Endothelial cell of umbilical vein (primary cell): ENCODE results near the gene ENPP5. TPM values are rescaled to one million over a fixed set of nuclear protein-coding genes. Genes with fewer than 3 reads are reported as not detected.

ENCODE experiments used
- BruUV-seq: library from RNA; stranded (reverse); fragments of 400-500 nt; replicated peaks from 2 replicates; lab custom pipeline; 2021; lab: Mats Ljungman, UMichigan
- CTCF ChIA-PET: fragments of 300-600, 350-600 bp; sonication (Branson Sonifier 250); formaldehyde crosslinking; loops from one replicate; lab custom pipeline; 2021; ENCODE audit warnings: antibody characterized with exemption, inconsistent platforms; lab: Charles Lee
- POLR2A ChIA-PET: fragments of 300-600, 350-600 bp; sonication (Branson Sonifier 250); formaldehyde crosslinking; loops from one replicate; lab custom pipeline; 2021; ENCODE audit warnings: antibody characterized with exemption, inconsistent platforms; lab: Charles Lee
- DNase-seq: peaks from one replicate; pipeline ENCODE4 v3.0.0-alpha.2; 2011; ENCODE audit warnings: low read depth, low spot score
- FAIRE-seq: peaks from 2 replicates; lab custom pipeline; 2011; peaks lifted over from hg19 to GRCh38; lab: Jason Lieb, UNC
- H2AFZ ChIP-seq: 2 replicates; pipeline ENCODE4 v1.6.0; 2012; ENCODE audit warnings: low read depth, low read length, control low read depth, inconsistent platforms
- H3K27ac ChIP-seq: 2 replicates; pipeline ENCODE4 v1.5.1; 2011; ENCODE audit warnings: low read depth, mild to moderate bottlenecking, control low read depth, low read length, moderate library complexity; ENCODE audit not compliant: insufficient read depth
- H3K27me3 ChIP-seq, 2 experiments: 2 replicates each; pipeline versions ENCODE4 v1.6.0 to v1.6.1; 2011; ENCODE audit warnings: low read length in 2 of 2, mixed read lengths in 1 of 2; ENCODE audit not compliant: control insufficient read depth in 2 of 2, insufficient read depth in 2 of 2
- H3K36me3 ChIP-seq, 2 experiments: 2 replicates in 1 of 2; 3 replicates in 1 of 2; pipeline ENCODE4 v1.5.1; 2011; ENCODE audit warnings: low read length in 2 of 2, mild to moderate bottlenecking in 1 of 2, moderate library complexity in 1 of 2; ENCODE audit not compliant: control insufficient read depth in 2 of 2, insufficient read depth in 2 of 2; ENCODE audit errors: extremely low read depth in 1 of 2
- H3K4me1 ChIP-seq: 3 replicates; pipeline ENCODE4 v1.5.1; 2011; ENCODE audit warnings: mild to moderate bottlenecking, low read length; ENCODE audit not compliant: control insufficient read depth, insufficient read depth; ENCODE audit errors: extremely low read depth
- H3K4me2 ChIP-seq: 2 replicates; pipeline ENCODE4 v1.6.1; 2011; ENCODE audit warnings: low read length, control low read depth, mixed read lengths; ENCODE audit not compliant: insufficient read depth
- H3K4me3 ChIP-seq, 3 experiments: fragments of 200-600 bp in 1 of 3; sonication (generic), shearing (Covaris generic) in 1 of 3; replicated peaks in 1 of 3; 2 replicates each; pipeline ENCODE4 v1.5.1; 2011 to 2016; ENCODE audit warnings: control low read depth in 3 of 3, low read length in 3 of 3, mild to moderate bottlenecking in 2 of 3, inconsistent platforms in 1 of 3, low read depth in 1 of 3, moderate library complexity in 1 of 3; ENCODE audit not compliant: insufficient read depth in 1 of 3
- H3K79me2 ChIP-seq: 2 replicates; pipeline ENCODE4 v1.6.0; 2012; ENCODE audit warnings: low read length, inconsistent platforms; ENCODE audit not compliant: control insufficient read depth, insufficient read depth
- H3K9ac ChIP-seq: replicated peaks from 2 replicates; pipeline ENCODE3; 2011; ENCODE audit warnings: low read length, control low read depth; ENCODE audit not compliant: insufficient read depth; ENCODE audit errors: extremely low read depth
- H3K9me1 ChIP-seq: replicated peaks from 3 replicates; pipeline ENCODE4 v1.6.0; 2011; ENCODE audit warnings: mild to moderate bottlenecking, low read length; ENCODE audit not compliant: control insufficient read depth, insufficient read depth; ENCODE audit errors: extremely low read depth
- H3K9me3 ChIP-seq: replicated peaks from 2 replicates; pipeline ENCODE4 v1.5.1; 2012; ENCODE audit warnings: low read length, inconsistent platforms; ENCODE audit not compliant: control insufficient read depth, insufficient read depth
- H4K20me1 ChIP-seq: replicated peaks from 2 replicates; pipeline ENCODE3; 2011; ENCODE audit warnings: mild to moderate bottlenecking, low read length; ENCODE audit not compliant: control insufficient read depth, insufficient read depth; ENCODE audit errors: extremely low read depth
- EZH2 ChIP-seq: IDR thresholded peaks from 2 replicates; pipeline ENCODE4 v1.6.1; 2012; ENCODE audit warnings: borderline replicate concordance, low read depth, mild to moderate bottlenecking, moderate library complexity, low read length, inconsistent platforms; ENCODE audit not compliant: severe bottlenecking
- FOS ChIP-seq: IDR thresholded peaks from 2 replicates; pipeline ENCODE4 v1.6.1; 2011; ENCODE audit warnings: mild to moderate bottlenecking, low read length, moderate library complexity, borderline replicate concordance; ENCODE audit not compliant: insufficient read depth
- GATA2 ChIP-seq: IDR thresholded peaks from 2 replicates; pipeline ENCODE4 v1.7.0; 2011; ENCODE audit warnings: low read depth, mild to moderate bottlenecking, moderate library complexity, mixed read lengths, low read length; ENCODE audit not compliant: insufficient read length, insufficient read depth
- JUN ChIP-seq: IDR thresholded peaks from 2 replicates; pipeline ENCODE4 v1.6.1; 2011; ENCODE audit warnings: borderline replicate concordance, low read depth; ENCODE audit not compliant: insufficient read length, insufficient read depth
- MYC ChIP-seq: IDR thresholded peaks from one replicate; pipeline ENCODE4 v1.6.1; 2011; ENCODE audit warnings: mild to moderate bottlenecking, low read depth, low read length
- POLR2A ChIP-seq: IDR thresholded peaks from 2 replicates; pipeline ENCODE4 v1.6.1; 2012; ENCODE audit warnings: low read depth, mild to moderate bottlenecking, control low read depth, low read length
- POLR2AphosphoS5 ChIP-seq: IDR thresholded peaks from 2 replicates; pipeline ENCODE4 v1.6.1; 2012; ENCODE audit warnings: low read depth, mild to moderate bottlenecking, control low read depth, low read length, moderate library complexity; ENCODE audit not compliant: insufficient read depth
- dilution Hi-C: fragments of 300-500 bp; cut with MboI; formaldehyde crosslinking; loops from one replicate; pipeline ENCODE4 v1.15.0; 2019; ENCODE audit warnings: low sequenced_read_pairs; ENCODE audit not compliant: extremely low pct_ligation_motif_present
- intact Hi-C: fragments of 100-400 bp; cut with micrococcal nuclease; formaldehyde crosslinking; loops from one replicate; pipeline ENCODE4 v1.10.0; 2022
- polyA plus RNA-seq, 4 experiments: library from polyadenylated mRNA; depleted of rRNA in 3 of 4; stranded (reverse) in 3 of 4; unstranded in 1 of 4; fragments of >200 nt; gene quantifications; 2 replicates each; pipeline versions ENCODE4 v1.2.1 to v1.2.3, GENCODE V29; 2011 to 2012; ENCODE audit warnings: missing spikeins in 1 of 4
- total RNA-seq: library from RNA; stranded (reverse); gene quantifications from 2 replicates; pipeline ENCODE4 v1.2.3, GENCODE V29; 2021
- TF ChIP-seq, protein P1 (sequence below), 2 donors: IDR thresholded peaks; 1 replicate in 1 of 2; 2 replicates in 1 of 2; pipeline ENCODE4 v1.5.1; 2011; ENCODE audit warnings: low read length in 2 of 2, mild to moderate bottlenecking in 2 of 2, moderate library complexity in 2 of 2, control low read depth in 1 of 2, inconsistent platforms in 1 of 2, low read depth in 1 of 2; ENCODE audit not compliant: insufficient read depth in 1 of 2; ENCODE audit errors: extremely low read depth in 1 of 2
- TF ChIP-seq, protein P2 (sequence below): IDR thresholded peaks from 2 replicates; pipeline ENCODE4 v1.6.1; 2011; ENCODE audit not compliant: insufficient read depth, insufficient read length

The ENPP5 gene
- total and polyA plus RNA-seq, 2 donors (not counting 3 experiments of a cell fraction or from before 2014, with no cell fraction given): not detected

GRCh38 chr6:46136831-46137230 lies 33.9 kb downstream of the ENPP5 start:
- no peaks in the 10 kb centered on the region for H3K9me3 ChIP-seq
- H3K4me1 ChIP-seq: no peaks in the 10 kb centered on the region
- dilution Hi-C loops (no loop called here), intact Hi-C loops (no loop called here)
- BruUV-seq: no TSS peak
- no peaks in the 10 kb centered on the region for H3K36me3 ChIP-seq
- H3K27ac ChIP-seq: no peak overlapping the region
- no peak overlapping the region for H3K4me3 ChIP-seq
- ChIA-PET POLR2A (no interaction called here), CTCF (no interaction called here)
- no peaks in the 10 kb centered on the region for H3K79me2 ChIP-seq
- TF ChIP-seq POLR2AphosphoS5 (no peak), POLR2A (no peak), EZH2 (no peak), JUN (no peak), FOS (no peak), GATA2 (no peak), MYC (no peak)
- TF ChIP-seq, protein P1, sequence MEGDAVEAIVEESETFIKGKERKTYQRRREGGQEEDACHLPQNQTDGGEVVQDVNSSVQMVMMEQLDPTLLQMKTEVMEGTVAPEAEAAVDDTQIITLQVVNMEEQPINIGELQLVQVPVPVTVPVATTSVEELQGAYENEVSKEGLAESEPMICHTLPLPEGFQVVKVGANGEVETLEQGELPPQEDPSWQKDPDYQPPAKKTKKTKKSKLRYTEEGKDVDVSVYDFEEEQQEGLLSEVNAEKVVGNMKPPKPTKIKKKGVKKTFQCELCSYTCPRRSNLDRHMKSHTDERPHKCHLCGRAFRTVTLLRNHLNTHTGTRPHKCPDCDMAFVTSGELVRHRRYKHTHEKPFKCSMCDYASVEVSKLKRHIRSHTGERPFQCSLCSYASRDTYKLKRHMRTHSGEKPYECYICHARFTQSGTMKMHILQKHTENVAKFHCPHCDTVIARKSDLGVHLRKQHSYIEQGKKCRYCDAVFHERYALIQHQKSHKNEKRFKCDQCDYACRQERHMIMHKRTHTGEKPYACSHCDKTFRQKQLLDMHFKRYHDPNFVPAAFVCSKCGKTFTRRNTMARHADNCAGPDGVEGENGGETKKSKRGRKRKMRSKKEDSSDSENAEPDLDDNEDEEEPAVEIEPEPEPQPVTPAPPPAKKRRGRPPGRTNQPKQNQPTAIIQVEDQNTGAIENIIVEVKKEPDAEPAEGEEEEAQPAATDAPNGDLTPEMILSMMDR (IDR thresholded peaks at IDR 0.05; ENCODE audit: extremely low read depth in 1 of 2, insufficient read depth in 1 of 2, low read depth in 1 of 2, low read length in 2 of 2): no peak
- TF ChIP-seq, protein P2, sequence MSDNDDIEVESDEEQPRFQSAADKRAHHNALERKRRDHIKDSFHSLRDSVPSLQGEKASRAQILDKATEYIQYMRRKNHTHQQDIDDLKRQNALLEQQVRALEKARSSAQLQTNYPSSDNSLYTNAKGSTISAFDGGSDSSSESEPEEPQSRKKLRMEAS: no peak
- no peaks in the 10 kb centered on the region for H4K20me1 ChIP-seq
- no peak overlapping the region for H2AFZ ChIP-seq
- H3K9me1 ChIP-seq: no peaks in the 10 kb centered on the region
- peaks cover 0 to 2% of the 10 kb centered on the region in 2 experiments for H3K27me3 ChIP-seq
- no peak for DNase-seq
- H3K4me2 ChIP-seq: no peak overlapping the region
- no peak for FAIRE-seq
- H3K9ac ChIP-seq: no peak overlapping the region
